Stimulated activated CD4-positive, alpha-beta T cell treated with anti-CD3 and anti-CD28 coated beads, Interleukin-2, amount 100 ng/mL, for 48 hours (primary cell): ENCODE data around the gene PEX7.
A peak's percentile ranks its signal among the peaks of the same experiment; 100 is the strongest.
"Not testable (repeated sequence)": the region's sequence is repeated elsewhere in the genome, so short reads cannot be mapped to it uniquely, and the experiment has no call there.

ENCODE experiments used
- DNase-seq, 2 donors: peaks; one replicate each; pipeline ENCODE4 v3.0.0-alpha.2; 2020

The PEX7 gene

DNA sequence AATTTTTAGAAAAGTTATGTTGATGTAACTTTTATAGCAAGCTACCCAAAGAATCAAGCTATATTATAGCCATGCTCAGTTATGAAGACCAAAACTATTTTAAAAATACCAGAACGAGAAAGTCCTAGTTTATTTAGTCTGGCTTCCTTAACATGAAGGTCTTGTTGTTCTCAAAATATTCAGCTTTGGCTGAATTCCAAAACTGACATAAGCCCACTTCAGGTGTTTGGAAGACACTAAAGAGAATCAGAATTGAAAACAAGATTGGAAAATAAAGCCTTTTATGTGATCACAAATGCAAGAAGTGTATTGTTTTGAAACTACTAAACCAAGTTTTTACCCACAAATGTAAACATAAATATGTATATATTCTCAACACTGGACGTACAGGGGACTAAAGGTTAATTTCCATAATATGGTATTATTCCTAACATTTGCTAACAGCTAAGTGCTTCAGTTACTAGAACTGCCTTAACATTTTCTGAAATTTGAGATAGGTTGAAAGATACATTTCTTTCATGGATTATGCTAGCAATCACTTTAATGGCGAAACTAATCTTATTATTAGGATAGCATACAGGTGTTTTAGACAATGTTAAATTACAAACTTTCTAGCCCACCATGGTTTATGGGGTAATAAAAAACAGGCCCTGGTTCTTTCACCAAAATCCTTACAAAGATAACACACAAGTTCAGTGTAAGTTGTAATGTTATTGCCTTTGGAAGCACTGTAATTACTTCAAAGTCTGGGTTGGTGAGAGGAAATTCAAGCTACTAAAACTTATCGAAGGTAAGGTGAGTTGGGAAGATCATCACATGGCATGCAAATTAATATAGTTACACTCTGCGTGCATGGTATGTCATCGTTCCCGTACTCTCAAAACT is 31.7 kb upstream of the PEX7 start:
- no peak for DNase-seq

DNA sequence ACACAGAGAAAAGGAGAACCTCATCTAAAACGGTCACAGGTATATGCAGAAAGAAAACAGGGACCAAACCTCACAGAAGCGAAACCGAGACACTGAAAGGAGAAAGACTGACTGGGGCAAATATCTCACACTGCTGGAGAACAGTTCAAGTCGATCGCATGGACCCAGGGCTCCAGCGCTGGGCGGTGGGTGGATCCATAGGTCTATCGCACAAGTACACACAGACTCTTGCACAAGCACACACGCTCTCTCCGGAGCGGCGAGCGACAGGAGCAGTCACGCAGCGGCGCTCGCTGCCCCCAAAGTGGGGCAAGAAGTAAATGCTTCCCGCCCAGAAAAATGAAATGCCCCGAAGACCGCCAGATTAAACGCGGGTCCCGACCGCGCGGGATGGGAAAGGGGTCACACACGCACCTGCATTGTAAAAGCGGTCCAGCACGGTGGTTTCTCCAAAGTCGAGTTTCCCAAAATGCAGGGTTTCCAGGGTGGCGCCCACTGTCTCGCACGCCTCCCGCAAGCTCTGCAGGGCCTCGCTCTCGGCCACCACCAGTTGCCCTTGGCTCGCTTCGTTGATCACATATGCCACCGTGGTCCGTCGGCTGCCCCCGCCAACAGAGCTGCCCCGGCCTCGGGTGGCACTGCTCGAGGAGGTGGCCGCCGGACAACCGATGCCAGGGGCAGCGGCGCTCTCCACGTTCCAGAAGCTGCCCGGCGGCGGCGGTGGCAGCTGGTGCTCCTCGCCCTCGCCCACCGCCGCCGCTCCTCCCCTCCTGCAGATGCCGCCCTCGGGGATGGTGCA is 30.9 kb upstream of the PEX7 start:
- peak; percentile 40 to 43 for DNase-seq

DNA sequence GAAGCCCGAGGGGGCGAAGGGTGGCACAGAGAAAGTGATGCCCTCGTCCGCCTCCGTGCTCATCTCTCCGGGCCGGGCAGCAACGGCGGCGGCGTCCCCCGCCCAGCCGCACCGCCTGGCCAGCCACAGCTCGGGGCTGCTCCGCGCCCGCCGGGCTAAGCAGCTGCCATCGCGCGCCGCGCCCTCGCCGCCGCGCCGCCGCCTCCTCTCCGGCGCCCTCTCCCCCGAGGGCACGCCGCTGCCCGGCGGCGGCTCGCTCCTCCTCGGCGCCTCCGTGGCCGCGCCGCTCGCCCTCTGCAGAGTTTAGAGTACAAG is 30.3 kb upstream of the PEX7 start:
- no peak for DNase-seq

- peak; percentile 94 to 95 for DNase-seq
Measured at GRCh38 chr6:136792410-136793262, 29.8 kb upstream of the PEX7 start, which contains the start of gene MAP3K5. Gene MAP3K5, minus strand, starts transcription at chr6:136792477. Its CDS starts 320 bp downstream, at chr6:136792157.

DNA sequence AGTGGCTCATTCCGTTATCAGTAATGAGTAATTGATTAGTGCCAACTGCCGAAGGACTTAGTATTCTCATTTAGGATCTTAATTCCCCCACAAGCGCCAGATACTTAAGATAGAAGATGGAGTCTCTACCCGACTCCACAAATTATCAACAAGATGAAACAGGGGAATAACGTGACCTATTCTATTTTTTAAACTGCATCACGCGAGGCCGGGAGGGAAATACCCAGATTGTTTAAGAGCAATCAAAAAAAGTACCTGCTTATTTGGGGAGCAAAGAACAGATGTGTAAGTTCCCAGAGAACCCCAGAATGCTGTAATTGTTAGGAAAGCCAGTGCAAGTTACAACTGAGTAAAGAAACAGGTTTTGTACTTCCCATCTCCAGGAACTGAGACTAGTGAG is 29.0 kb upstream of the PEX7 start:
- DNase-seq = no peak

DNA sequence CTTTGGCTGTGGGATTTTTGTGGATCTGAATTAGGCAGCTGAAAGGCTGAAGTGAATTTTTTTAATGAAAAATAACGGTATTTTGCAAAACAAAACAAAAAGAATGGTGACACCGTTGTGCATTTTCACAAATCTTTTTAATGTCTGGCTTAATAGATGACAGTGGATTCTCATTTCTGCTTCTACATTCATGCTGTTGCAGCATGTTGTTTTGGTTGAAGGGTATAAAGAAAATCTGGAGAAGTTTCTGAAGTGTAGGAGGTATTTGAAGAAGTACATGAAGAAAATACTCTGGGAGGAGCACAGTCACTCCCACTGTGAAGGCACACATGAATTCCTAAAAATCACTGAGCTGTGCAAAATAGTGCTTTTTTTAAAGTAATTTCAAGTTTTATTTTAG is 27.0 kb upstream of the PEX7 start:
- DNase-seq = no peak

GRCh38 chr6:136795996-136796395 is 26.4 kb upstream of the PEX7 start:
- DNase-seq = no peak

DNA sequence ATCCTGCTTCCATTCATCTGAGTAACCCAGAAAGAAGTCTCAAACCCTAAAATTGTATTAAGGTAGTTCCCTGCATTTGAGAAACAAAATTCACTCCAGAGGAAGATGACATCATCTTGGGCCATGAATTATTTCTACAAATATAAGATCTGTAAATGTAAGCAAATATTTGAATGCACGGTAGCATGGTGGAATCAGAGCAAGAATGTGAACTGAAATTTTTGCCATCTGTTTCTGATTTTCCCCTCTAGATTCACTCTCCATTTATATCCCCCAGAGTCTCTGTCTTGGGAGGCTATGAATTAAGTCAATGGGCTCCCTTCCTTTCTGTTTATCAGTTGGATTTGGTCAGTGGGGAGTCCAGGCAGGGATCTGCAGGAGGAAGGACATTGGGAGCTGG is 24.3 kb upstream of the PEX7 start:
- DNase-seq = no peak

DNA sequence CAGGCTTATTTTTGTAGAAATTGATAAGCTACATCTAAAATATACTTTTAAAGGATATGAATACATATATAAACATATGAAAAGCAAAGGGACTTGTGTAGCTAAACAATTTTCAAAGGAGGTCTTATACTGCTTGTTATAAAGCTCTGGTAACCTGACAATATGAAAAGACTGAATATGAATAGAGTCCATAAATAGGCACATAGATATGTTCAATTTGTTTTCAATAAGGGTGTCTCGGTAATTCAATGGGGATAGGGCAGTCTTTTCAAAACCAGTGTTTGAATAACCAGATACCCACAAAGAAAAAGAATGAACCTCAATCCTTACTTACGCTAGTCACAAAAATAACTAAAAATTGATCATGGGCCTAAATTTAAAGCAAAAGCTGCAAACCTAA is 20.8 kb upstream of the PEX7 start:
- DNase-seq = no peak

DNA sequence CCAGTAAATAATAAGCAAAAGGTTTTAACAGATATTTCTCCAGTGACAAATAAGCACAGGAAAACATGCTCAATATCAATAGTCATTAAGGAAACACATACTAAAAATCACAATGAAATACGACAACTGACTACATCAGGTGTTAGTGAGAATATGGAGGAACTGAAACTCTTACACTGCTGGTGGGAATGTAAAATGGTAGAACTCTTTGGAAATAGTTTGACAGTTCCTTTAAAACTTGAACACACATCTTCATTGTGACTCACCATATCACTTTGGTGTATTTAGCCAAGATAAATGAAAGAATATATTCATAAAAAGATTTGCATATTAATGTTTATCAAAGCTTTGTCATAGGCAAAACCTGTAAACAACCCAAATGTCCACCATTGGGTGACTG is 18.8 kb upstream of the PEX7 start:
- DNase-seq = no peak

DNA sequence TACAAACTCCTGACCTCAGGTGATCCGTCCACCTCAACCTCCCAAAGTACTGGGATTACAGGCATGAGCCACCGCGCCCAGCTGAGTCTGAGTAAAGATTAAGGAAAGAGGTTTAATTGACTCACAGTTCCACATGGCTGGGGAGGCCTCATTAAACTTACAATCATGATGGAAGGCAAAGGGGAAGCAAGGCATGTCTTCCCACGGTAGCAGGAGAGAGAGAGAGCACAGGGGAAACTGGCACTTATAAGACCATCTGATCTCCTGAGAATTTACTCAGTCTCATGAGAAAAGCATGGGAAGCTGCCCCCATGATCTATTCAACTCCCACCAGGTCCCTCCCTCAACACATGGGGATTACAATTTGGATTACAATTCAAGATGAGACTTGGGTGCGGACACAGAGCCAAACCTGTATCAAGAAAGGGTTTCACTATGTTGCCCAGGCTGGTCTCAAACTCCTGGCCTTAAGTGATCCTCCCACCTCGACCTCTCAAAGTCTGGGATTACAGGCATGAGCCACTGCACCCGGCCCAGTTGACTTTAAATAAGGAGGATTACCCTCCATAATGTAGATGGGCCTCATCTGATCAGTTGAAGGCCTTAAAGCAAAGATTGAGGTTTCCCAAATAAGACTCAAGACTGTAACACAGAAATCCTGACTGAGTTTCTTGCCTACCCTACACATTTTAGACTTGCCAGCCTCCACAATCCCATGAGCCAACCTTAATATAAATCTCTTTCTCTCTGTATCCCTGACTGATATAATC is 13.1 kb upstream of the PEX7 start:
- DNase-seq = no peak

GRCh38 chr6:136811272-136811671 is 11.1 kb upstream of the PEX7 start:
- no peak for DNase-seq

- no peak for DNase-seq
Measured at GRCh38 chr6:136812174-136812573, 10.2 kb upstream of the PEX7 start.

- not testable (repeated sequence) for DNase-seq
Measured at GRCh38 chr6:136815608-136816007, 6.8 kb upstream of the PEX7 start.

DNA sequence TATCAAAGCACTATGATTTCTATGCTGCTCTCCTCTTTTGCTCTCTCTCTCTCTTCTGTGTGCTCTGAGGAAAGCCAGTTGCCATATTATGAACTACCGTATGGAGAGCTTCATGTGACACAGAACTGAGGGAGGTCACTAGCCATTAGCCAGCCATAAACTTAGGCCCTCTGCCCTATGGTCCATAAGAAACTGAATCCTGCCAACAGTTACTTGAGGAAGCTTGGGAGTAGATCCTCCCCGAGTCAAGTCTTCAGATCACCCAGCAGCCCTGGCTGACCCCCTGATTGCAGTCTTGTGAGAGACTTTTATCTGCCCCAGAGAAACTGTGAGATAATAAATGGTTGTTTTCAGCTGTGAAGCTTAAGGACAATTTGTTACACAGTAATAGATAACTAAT is 5.7 kb upstream of the PEX7 start:
- no peak for DNase-seq

DNA sequence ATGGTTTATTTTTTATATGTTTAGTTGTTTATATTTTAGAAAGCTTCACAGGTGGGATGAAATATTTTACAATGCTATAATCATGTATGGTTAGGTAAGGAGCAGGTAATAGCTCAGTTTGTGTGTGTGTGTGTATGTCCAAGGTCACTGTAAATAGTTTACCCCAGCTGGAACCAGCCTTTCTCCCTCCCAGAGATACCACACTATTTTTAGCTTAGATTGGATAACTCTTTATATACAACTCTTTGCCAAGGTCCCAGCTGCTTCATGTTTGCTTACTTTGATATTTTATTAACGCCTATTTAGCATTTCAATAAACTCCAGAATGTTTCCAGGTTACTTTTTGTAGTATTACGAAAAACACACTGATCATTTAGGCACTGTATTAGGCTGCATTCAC is 1.8 kb upstream of the PEX7 start:
- DNase-seq = no peak

DNA sequence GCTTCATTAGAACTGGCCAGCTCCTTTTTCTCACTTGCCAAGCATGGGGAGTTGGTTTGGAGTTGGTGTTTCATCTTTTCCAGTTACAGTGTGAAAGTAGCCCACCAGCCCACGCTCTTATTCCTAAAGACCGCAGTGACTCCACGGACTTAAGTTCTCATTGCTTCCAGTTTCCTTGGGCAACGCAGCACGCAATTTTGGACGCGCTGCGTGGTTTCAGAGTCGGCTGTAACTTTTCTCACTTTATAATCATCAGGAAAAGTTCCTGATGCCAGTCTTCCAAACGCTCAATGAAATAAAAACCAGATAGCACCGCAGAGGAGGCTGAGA is 381 bp upstream of the PEX7 start:
- peak in 1 of 2 donors; percentile 30 for DNase-seq

GRCh38 chr6:136823128-136823660 is 802 bp downstream of the PEX7 start:
- DNase-seq = peak in 1 of 2 donors; percentile 2

DNA sequence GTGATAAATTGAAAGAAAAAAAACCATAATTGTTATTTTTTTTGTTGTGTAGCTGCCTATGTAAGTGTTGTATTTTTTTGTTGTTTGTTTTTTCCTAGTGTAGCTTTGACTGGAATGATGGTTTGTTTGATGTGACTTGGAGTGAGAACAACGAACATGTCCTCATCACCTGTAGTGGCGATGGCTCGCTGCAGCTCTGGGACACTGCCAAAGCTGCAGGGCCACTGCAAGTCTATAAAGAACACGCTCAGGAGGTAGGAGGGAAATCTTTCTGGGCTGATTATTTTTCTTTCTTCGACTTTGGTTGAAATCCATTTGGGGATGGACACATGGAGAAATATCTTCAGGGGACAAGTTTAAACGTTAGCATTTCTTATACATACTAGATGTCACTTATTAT is 3.8 kb downstream of the PEX7 start:
- DNase-seq = no peak

DNA sequence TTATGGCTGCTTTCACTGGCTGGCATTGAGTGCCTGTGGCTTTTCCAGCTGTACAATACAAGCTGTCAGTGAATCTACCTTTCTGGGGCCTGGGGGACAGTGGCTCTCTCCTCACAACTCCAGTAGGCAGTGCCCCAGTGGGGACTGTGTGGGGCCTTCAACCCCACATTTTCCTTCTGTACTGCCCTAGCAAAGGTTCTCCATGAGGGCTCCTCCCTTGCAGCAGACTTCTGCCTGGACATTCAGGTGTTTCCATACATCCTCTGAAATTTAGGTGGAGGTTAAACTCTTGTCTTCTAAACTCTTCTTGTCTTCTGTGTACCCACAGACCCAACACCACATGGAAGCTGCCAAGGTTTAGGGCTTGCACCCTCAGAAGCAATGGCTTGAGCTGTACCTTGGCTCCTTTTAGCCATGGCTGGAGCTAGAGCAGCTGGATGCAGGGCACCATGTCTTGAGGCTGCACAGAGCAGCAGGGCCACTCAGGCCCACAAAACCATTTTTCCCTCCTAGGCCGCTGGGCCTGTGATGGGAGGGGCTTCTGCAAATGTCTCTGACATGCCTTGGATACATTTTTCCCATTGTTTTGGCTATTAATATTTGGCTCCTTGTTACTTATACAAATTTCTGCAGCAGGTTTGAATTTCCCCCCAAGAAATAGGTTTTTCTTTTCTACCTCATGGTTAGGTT is 9.6 kb downstream of the PEX7 start:
- no peak for DNase-seq

DNA sequence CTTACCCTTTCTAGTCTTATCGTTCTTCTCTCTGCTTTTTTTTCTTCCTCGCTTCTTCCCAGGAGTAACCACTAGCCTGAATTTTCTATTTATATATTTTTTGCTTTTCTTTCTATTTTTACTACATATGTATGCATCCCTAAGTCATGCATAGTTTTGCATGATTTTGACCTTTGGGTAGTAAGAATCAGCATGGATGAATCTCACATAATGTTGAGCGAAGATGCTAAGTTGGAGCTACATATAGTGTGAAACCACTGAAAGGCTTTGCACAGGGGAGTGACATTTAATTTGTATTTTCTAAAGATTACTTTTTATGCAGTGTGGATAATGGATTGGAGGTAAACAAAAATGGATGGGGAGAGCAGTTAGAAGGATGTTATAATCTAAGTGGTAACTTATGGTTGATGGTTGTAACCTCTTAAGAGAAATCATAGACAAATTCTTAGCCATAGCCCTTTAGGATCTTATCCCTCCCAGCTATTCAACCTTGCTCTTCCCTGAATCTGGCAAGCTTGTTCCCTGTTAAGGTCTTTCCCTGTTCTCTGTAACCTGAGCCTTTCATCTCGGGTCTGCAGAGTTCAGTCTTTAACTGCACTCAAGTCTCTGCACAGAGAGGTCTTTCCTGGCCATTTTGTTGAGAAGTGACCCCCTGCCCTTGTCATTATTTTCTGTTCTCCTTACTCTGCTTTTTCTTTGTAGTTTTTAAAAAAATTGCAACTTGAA is 18.0 kb downstream of the PEX7 start:
- DNase-seq = no peak
